GM21423 (cell line): ENCODE data around the gene DDX1.
"Not testable (repeated sequence)": the region's sequence is repeated elsewhere in the genome, so short reads cannot be mapped to it uniquely, and the experiment has no call there.

Source experiments
- ATAC-seq: cut with Tn5 transposase; IDR thresholded peaks from one replicate; pipeline ENCODE4 v1.9.1; 2021; ENCODE audit warnings: mild to moderate bottlenecking, moderate library complexity; ENCODE audit not compliant: unreplicated experiment

Gene DDX1

GRCh38 chr2:15672961-15673918 is 81.6 kb downstream of the DDX1 start:
- ATAC-seq, result no peak

- no peak for ATAC-seq
These were observed 82.4 kb downstream of the DDX1 start for GRCh38 chr2:15673919-15674636.

DNA sequence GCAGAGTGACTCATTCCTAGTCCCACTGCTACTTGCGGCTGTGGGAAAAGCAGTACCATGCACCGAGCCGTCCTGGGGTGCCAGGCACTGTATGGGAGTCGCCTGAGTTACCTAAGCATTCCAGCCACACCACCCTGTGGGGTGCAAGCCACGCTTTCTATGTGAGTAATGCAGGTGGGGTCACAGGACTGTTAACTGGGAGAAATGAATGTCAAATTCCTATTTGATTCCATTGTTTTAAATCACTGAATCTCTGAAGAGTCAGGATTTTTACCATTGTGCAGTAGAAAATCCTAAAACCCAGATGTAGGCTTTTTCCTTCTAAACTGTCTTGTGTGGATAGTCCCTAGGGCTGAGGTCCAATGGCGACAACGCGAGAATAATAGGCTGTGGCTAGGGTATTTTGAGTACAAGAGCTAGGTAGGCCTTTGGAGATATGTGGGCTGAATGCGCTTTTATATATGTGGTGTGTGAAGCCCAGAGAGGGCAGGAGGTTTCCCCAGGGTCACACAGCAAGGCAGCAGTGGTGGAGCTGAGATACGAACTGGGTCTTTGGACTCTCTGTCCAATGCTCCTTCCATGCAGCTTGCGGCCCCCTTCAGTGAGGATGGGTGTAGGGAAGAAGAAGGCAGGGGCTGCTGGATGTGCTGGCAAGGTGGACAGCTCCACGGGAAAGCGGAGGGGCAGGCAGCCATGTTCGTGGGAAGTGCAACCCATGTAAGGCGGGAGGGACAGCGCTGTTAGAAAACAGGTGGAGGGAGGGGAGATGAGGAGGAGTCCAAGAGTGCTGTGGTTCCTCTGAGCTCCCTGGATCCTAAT is 83.2 kb downstream of the DDX1 start:
- no peak for ATAC-seq

GRCh38 chr2:15675456-15676195 is 84.0 kb downstream of the DDX1 start:
- ATAC-seq, result no peak

GRCh38 chr2:15677141-15677843 is 85.6 kb downstream of the DDX1 start:
- no peak for ATAC-seq

DNA sequence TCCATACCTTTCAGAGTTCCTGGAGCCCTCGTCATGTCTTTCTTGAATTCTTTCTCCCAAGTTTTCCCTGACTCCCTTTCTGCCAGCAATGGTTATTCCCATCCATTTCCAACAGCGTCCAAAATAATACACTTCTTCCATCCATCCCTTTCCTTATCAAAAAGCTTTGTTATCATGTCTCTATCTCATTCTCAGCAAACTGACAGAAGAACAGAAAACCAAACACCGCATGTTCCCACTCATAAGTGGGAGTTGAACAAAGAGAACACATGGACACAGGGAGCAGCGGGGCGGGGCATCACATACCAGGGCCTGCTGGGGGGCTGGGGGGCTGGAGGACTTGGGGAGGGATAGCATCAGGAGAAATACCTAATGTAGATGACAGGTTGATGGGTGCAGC is 86.7 kb downstream of the DDX1 start:
- ATAC-seq, result no peak

GRCh38 chr2:15678909-15679308 is 87.2 kb downstream of the DDX1 start:
- ATAC-seq, result no peak

- ATAC-seq, result no peak
These were observed 87.8 kb downstream of the DDX1 start for GRCh38 chr2:15679386-15679924.

DNA sequence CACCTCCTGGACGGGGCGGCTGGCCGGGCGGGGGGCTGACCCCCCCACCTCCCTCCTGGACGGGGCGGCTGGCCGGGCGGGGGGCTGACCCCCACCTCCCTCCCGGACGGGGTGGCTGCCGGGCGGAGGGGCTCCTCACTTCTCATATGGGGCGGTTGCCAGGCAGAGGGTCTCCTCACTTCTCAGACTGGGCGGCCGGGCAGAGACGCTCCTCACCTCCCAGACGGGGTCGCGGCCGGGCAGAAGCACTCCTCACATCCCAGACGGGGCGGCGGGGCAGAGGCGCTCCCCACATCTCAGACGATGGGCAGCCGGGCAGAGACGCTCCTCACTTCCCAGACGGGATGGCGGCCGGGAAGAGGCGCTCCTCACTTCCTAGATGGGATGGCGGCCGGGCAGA is 88.5 kb downstream of the DDX1 start:
- not testable (repeated sequence) for ATAC-seq
